Heart left ventricle (tissue), 13 donors: Measurements from ENCODE around the gene SLITRK6.

Source experiments
- CTCF ChIP-seq, 12 donors: fragments of 200-600 bp; sonication (generic) in 4 of 12; IDR thresholded peaks; one replicate each; pipeline versions ENCODE4 v1.5.0 to v1.8.0; 2018 to 2022; ENCODE audit warnings: antibody characterized with exemption in 12 of 12, mild to moderate bottlenecking in 5 of 12
- POLR2A ChIP-seq, 2 donors: fragments of 450-650 bp; IDR thresholded peaks; one replicate each; pipeline ENCODE4 v1.6.1; 2017; ENCODE audit warnings: antibody characterized with exemption in 2 of 2, mild to moderate bottlenecking in 2 of 2, moderate library complexity in 2 of 2
- donor health status: ischemic (EF 13 %, LVEDD 7.1; RV severe dilation, severe dysfunction).
- donor health status: DM: no; HTN: yes; CAD: no.
- donor health status: DM: no; HTN: no; CAD: no.
- donor health status: ischemic (EF 25% LVEDD 6.9; RV normal size, moderate dysfunction).
- donor health status: ischemic (EF 25% LVEDD 5.7; RV mildly dilated, moderate dysfunction).
- donor health status: ischemic (EF 35%, LVEDD 5.7; RV mildly dilated, moderate dysfunction).
- donor health status: nonischemic (EF 11% LVEDD 7.7; RV severe dilation, severe dysfunction).
- donor health status: DM: yes; HTN: yes; CAD: no.
- donor health status: PGD.
- donor health status: ischemic (EF 29% LVEDD 5.4; RV normal size, mild dysfunction).
- donor health status: nonischemic (EF 23%, LVEDD 6.1; RV moderate dilation, normal function).

- TF ChIP-seq CTCF (IDR thresholded peaks at IDR 0.05) (no peak), POLR2A (IDR thresholded peaks at IDR 0.05) (no peak)
These were observed at the start of gene SLITRK6 for GRCh38 chr13:85799097-85799582.
